Stimulated activated CD8-positive, alpha-beta memory T cell treated with anti-CD3 and anti-CD28 coated beads, Interleukin-4, amount 100 ng/mL, for 48 hours (primary cell): ENCODE measurements around the gene CERS6.
"Not testable (repeated sequence)": the region's sequence is repeated elsewhere in the genome, so short reads cannot be mapped to it uniquely, and the experiment has no call there.

Experiments
- DNase-seq: peaks from one replicate; pipeline ENCODE4 v3.0.0-alpha.2; 2020

CERS6 gene

DNA sequence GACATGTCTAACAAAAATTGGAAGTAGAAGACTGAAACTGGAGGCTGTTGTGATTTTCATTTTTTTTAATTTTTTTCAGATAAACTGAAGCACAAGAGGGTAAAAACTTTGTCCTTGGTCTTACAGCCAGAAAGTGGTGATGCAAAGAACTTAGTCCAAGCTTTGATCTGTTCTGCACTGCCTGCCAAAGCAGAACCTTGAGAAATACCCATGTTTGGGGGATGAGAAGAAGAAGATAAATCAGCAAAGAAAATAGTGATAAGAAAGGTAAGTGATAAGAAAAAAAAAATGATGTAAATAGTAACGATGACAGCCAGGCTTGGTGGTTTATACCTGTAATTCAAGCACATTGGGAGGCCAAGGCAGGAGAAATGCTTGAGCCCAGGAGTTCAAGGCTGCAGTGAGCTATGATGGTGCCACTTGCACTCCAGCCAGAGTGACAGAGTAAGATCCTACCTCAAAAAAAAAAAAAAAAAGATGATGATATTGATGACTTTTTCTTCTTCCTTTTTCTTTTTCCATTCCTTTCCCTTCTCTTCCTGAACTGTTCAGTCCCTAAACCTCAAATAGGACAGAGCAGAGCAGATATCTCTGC lies 331.8 kb downstream of the CERS6 start:
- no peak for DNase-seq

DNA sequence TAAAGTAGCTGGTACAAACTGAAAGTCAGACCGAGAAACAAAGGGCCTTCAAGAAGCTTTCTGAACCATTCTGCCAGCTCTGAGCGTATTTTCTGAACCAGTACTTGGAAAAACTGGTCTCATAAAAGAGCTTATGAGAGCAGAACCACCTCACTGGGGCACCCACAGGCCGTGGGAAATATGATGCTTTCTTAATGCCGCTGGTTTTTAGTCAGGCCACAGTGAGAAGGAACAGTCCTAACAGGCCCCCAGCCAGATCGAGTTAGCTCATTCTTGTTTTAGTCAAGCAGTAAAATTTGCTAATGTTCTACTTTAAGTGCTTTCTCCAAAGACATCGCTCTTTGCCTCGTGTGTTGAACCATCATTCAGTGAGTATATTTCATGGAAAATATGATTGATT lies 333.7 kb downstream of the CERS6 start:
- no peak for DNase-seq

DNA sequence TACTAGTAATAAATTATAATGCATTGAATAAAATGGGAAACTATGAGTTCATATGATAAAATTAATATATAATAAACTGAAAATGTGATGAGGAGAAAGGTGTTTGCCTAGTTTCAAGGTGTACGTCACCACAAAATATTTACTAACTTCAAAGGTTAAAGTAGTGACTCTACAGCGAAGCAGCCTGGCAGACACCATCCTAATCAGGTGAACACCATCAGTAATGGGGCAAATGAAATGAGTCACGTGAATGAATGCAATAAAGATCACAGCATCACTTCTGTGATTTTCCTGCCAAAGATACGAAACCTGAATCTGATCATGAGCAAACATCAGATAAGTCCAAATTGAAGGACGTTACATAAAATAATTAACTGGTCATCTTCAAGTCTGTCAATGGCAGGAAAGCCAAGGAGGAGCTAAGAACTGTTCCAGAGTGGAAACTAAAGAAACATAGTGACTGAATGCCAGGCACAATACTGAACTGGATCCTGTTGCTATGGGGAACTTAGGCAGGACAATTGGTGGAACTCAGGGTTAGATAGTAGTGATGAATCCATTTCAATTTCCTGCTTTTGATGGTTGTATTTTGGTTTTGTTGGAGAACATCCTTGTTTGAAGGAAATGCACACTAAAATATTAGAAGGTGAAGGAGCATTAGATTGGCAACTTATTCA lies 334.3 kb downstream of the CERS6 start:
- no peak for DNase-seq

DNA sequence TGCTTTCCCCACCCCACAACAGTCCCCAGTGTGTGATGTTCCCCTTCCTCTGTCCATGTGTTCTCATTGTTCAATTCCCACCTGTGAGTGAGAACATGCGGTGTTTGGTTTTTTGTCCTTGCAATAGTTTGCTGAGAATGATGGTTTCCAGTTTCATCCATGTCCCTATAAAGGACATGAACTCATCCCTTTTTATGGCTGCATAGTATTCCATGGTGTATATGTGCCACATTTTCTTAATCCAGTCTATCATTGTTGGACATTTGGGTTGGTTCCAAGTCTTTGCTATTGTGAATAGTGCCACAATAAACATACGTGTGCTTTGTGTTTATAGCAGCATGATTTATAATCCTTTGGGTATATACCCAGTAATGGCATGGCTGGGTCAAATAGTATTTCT lies 335.1 kb downstream of the CERS6 start:
- not testable (repeated sequence) for DNase-seq

DNA sequence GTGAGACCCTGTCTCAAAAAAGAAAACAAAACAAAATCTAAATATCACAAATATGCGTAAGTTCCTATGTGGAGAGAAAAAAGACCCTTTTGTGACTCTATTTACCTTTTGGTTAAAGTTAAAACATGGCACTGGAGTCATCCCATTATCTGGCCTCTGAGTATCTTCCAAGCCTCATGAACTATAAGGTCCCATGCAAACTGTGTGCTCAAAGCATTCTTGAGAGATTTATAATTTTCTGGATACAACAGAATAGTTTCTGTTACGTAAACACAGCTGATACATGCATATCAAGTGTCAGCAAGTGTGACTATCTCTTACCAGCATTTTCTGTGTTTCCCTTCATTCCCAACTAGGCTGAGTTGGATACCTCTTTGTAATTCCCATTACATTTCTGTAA lies 337.5 kb downstream of the CERS6 start:
- no peak for DNase-seq

DNA sequence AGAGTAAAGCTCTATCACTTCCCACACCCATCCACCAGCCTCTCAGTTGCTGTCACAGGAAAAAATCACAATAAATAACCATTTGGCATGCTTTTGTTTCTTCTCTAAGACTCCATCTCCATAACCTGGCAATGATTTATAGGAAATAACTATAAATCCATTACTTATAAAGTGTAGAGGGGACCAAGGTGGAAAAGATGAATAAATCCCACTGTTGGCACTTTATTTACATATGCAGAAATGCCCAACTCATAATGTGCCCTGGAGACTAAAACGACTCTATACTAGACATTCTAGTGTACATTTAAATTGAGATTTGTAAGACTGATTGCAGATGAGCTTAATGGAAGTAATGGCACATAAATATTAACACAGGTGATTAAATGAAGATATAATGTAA lies 338.9 kb downstream of the CERS6 start:
- no peak for DNase-seq

DNA sequence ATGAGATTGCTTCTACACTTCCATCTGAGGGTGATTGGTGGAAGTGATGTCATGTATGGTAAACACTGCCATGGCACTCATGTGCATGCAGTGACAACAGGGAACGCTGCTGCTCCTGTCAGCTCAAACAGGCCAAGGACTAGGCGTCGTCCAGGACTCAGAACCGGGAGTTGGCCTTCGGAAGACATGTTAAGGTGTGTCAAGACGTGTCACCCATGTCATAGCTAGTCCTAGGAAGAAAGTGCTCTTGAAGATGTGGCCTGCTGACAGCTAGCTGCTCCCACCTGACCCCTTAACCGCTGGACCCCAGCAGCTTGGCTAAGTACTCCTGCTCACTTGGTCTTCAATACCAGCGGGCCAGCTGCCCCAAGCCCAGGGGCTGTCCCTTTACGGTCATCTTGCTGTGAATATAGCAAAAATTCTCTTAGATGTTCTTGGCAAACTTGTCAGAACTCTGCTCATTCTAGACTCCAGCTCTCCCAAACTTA lies 340.1 kb downstream of the CERS6 start:
- DNase-seq: no peak

DNA sequence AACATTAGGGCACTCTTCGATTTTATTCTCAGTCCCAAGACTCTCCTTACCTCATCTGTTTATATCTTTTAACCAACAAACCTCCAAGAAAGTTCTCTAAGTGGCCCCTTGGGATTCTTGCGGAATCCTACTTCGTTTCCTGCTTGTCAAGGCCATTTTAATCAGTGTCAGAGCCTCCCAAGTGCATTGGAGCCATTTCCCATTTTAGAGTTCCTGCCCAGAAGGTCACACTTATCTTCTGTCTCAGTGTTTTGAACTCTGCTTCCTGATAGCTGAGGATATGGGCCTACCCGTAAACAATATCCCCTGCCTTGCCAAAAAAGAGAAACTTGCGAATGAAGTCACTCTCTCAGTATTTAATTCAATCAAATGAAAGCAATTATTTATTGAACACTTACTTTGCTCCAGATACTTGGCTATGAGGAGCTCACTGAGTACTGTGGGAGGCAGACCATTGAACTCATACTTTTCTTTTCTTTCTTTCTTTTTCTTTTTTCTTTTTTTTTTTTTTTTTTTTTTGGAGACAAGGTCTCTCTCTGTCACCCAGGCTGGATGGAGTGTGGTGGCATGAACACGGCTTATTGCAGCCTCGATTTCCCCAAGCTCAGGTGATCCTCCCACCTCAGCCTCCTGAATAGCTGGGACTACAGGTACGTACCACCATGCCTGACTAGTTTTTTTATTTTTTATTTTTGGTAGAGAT lies 340.7 kb downstream of the CERS6 start:
- DNase-seq: no peak

DNA sequence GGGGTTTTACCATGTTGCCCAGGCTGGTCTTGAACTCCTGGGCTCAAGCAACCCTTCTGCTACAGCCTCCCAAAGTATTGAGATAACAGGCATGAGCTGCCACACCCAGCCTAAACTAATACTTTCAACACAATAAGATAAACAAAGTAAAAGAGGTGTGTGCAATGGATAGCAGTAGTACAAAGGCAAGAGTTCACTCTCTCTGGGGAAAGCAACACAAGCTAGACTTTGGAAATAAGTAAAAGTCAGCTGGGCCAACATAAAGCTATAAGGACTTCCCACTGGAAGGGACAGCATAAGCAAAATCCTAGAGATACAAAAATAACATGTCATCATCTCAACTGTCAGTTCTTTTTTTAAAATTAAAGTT lies 341.2 kb downstream of the CERS6 start:
- no peak for DNase-seq

DNA sequence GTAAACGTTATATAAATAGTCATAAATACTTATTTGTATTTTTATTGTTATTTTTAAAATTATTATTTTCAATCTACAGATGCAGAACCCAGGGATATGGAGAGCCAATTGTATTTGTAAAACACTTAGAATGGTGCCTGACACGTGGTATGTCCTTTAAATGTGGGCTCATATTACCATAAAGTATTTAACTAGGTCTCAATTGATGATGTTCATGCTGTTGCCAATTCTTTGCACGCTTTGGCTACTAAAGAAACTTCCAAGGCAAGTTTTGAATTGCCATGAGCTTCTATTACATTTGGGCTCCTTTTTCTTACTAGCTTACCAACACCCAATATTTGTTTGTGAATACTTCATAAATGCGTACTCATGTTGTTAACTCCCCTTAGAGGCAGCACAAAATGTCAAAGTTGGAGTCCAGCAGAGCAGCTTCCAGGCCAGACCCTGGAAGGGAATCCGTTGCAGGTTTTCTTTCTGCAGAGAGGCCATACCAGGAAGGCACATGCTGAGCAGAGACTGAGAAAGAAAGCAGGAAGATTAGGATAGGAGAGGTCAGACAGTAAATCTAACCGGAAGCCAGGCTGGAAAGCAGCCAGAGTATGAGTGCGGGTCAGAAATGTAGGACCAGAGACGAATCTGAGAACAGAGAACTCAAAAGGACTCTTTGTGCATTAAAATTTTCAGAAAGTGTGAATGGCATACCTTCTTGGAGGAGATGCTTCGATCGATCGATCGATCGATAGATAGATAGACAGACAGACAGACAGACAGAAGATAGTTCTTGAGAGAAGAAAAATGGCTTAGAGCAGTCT lies 342.2 kb downstream of the CERS6 start:
- DNase-seq: no peak

DNA sequence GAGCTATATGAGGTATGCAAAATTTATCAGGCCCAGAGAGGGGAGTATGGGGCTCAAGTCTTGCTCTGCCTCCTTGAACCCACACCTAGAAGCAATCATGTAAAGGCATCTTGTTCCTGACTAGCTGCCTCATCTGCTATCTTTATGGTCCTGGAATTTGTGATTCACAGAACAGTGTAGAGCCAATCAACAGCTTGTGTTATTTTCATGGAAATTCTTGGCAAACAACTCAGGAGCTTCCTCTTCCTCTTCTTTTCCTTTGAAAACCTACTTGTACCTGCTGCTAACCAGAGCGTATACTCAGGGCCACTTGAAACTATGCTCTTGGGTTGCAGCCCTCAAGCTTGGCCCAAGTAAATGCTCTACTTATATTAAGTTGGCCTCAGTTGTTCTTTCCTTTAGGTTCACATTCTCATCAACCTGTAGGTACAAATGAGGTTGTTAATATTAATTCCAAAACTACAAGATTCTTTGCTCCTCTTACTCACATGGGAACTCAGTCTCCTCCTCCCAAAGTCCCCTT lies 342.9 kb downstream of the CERS6 start:
- no peak for DNase-seq

DNA sequence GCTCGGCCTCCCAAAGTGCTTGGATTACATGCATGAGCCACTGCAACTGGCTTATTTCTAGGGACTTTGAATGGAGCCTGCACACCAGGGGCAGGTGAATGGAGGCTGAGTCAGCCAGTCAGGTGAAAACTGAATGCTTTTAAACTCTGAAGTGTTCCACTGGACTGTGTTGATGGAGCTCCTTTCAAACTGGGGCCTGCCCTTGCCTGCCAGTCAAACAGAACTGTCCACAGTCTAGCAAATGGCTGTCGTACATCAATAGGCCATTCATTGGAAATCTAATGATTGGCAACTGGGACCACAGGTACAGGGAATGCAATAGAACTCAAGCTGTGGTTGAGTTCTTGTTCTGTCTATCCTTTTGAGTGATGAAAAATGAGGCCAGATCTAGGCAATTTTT lies 345.4 kb downstream of the CERS6 start:
- DNase-seq: no peak

DNA sequence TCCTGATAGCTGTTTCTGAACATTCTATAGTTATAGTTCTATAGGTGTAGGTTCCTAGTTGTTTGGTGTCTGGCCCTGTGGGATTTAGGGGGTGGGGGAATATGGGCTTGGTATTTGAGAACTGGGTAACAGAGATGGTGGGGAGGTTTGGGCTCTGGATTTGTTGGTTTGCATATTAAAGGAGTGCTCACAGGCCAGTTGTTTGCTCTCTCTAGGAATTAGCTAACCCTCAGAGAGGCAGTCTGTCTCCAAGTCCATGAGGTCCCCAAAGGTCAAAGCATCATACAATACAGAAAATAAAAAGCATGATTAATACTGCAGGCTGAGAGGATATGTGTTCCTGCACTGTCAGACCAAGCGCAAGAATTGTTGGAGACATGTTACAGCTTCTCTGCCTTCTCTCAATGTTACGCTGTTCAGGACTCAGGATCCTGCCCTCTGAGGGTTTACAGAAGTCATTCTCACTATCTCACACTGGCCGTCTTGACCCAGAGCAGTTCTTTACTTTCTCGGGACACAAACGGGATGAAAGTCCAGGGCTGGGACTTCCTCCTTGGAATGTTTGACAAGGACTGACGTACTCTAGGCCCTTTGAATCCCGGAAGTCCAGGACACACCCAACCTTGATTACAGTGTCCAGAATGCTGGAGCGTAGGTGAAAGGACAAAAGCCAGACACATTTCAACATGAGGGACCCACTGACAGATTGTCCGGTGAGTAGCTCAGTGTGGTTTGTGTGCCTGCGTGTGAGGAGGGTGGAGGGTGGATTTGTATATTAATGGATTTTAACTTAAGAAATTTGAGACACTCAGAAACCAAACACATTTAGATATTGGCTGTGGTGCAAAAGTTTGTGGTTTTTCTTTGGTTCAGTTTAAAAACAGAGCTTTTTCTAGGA lies 346.1 kb downstream of the CERS6 start, which contains the start of gene NOSTRIN:
Gene NOSTRIN, plus strand, starts transcription at position 677 of the 898 bp plus-strand sequence. Its CDS starts 10 bp downstream, at position 687.
- DNase-seq: no peak

DNA sequence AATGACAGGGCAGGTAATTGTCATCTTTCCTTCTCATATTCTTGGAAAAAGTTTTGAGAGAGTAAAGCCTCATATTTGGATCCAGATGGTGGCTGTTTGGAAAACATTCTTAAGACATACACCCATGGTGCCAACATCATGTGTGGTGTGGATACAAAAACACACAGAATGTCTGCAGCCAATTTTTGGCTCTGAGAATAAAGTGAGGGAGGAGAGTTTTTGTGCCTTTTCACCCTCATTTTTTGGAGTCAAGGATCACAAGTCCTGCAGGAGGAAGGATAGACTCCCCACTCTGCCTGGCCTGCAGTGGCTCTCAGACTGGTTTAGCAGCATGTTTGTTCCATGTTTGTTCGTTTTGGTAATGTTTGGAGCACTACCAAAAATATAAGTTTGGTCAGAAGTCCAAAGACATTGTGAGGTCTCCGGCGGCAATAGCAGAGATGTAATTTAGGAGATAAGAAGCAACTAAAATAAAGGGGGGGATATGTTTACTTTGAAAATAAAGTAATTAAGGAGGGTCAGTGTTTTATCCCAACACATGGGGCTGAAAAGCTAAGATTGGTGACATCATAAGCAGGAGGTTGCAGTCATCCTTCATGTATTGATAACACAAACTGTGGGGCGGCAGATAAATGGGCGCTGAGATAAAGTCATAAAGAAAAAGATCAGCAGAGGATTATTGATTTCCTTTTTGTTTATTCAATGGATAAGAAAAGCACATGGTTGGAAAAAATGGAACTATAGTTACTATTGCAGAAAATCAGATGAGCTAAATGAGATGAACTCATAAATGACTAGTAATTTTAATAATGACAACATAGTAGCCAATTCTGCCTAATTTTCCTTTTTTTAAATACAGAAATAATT lies 347.0 kb downstream of the CERS6 start:
- no peak for DNase-seq

DNA sequence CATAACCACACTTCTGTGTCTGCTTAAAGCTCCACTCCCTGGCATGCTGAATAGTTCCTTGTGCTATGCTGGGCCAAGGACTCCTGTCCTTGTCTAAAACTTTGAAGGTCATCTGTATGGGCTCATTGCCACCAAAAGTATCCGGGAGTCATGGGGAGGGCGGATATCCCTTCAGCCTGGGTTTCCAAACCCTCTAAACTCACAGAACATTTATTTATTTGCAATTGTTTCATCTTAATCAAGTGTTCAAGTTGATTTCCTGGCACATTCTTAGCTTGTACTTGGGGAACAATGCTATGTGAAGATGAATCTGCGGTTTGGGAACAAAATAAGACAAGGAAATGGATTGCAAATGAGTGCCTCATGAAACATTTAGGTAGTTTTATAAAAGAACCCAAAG lies 348.1 kb downstream of the CERS6 start:
- DNase-seq: no peak

DNA sequence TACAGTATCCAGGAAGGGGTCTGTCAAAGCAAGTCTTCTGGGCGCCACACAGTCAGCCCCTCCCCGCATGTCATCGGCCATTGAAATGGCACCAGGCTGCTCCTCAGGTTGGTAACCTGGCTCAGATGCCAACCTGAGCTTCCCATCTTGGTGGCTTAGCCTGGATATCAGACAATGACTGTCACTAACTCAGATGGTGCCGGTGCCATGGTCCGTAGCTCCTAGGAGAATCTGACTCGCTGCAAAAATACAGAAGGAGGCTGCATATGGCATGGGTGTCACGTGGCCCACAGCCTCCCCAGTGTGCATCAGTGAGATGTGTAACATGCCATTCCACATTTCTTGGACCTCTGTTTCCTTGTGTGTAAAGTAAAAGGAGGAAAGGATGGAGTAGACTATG lies 349.5 kb downstream of the CERS6 start:
- DNase-seq: no peak

DNA sequence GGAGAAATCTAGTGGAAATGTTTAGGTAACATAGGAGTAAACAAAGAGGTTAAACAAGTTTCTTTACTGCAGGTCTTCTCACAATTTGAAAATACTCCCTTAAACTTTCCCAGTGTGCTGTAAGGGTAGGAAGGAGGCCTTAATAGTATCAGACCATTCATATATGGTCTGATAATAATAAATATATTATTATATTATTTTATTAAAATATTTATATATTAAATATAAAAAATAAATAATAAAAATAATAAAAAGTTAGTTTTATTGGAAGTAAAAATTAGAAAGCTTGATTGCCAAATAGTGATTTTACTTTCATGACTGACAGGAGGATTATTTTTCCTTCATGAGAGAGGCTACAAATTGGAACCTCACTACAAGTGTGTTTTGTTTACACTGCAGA lies 353.5 kb downstream of the CERS6 start:
- DNase-seq: no peak

DNA sequence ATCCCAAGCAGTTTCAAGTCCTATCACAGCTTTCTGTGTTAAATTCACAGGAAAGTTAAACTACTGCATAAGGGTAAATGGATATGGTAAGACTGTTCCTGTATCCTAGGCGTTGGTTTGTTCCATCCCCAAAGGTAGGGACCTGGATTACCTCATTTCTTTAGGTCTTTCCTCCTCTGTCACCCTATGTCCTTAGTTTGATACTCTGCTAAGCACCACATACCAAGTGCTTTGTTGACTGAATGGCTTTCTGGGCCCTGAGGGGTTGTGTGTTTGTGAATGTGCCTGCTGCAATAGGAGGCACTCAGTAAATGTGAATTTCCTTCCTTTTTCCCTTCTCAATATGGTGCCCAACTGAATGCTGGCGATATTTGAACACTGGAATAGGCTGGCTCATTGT lies 354.2 kb downstream of the CERS6 start:
- DNase-seq: no peak

DNA sequence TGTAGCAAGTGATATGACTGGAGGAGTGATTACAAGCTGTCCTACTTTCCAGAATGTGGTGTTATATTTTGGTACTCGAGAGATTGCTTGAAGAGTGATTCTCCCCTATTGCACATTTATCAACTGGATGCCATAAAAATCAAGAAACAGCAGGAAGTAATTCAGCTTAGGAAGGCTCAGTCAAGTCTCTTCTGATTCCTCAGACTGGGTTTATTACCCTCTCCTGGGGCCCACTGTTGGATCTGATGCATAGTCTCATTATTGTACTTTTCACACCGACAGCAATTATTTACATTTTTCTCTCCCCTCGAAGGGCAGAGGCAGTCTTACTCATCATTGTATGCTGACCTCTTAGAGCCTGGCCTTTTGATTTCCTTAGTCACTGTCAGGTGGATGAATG lies 355.6 kb downstream of the CERS6 start:
- no peak for DNase-seq

DNA sequence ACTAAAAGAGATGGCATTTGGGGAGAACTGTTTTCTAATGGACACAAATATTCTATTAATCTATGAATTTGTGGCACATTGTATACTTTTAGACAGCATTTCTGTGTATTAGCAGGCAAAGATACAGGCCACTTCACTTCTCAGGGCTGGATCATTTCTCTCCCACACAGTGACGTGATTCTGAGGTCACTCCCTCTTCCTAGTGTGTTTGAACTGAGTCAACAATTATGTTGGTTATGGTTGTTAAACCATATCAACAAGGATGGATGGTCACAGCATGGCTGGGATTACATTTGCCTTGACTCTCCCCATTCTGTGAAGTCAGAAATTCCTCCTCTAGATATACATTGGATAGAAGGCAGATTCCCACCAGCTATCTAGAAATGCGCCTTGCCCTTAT lies 358.0 kb downstream of the CERS6 start:
- no peak for DNase-seq
